Glutamatergic neuron (in vitro differentiated cells): ENCODE data around the gene FAM168A. TPM values are rescaled to one million over a fixed set of nuclear protein-coding genes. Genes with fewer than 3 reads are reported as not detected.

ENCODE experiments used
- DNase-seq: peaks from one replicate; pipeline ENCODE4 v3.0.0; 2022
- H3K27ac Mint-ChIP-seq: one replicate; pipeline ENCODE4 v1.8.0; 2020; ENCODE audit warnings: mild to moderate bottlenecking, mixed read lengths, inconsistent platforms; ENCODE audit not compliant: unreplicated experiment
- H3K27me3 Mint-ChIP-seq: one replicate; pipeline ENCODE4 v1.8.0; 2020; ENCODE audit warnings: mild to moderate bottlenecking, moderate library complexity, mixed read lengths, inconsistent platforms; ENCODE audit not compliant: unreplicated experiment
- H3K36me3 Mint-ChIP-seq: one replicate; pipeline ENCODE4 v1.8.0; 2020; ENCODE audit warnings: mild to moderate bottlenecking, mixed read lengths, inconsistent platforms; ENCODE audit not compliant: unreplicated experiment
- H3K4me1 Mint-ChIP-seq: one replicate; pipeline ENCODE4 v1.8.0; 2020; ENCODE audit warnings: mild to moderate bottlenecking, low read depth, mixed read lengths, inconsistent platforms; ENCODE audit not compliant: unreplicated experiment
- H3K4me3 Mint-ChIP-seq: one replicate; pipeline ENCODE4 v1.8.0; 2020; ENCODE audit warnings: mild to moderate bottlenecking, mixed read lengths, inconsistent platforms; ENCODE audit not compliant: unreplicated experiment
- H3K9me3 Mint-ChIP-seq: one replicate; pipeline ENCODE4 v1.8.0; 2020; ENCODE audit warnings: mild to moderate bottlenecking, moderate library complexity, mixed read lengths, inconsistent platforms; ENCODE audit not compliant: unreplicated experiment
- CTCF ChIP-seq: fragments of 200-600 bp; sonication (generic); IDR thresholded peaks from one replicate; pipeline ENCODE4 v1.5.0; 2021; ENCODE audit not compliant: partially characterized antibody, unreplicated experiment
- total RNA-seq: library from RNA; stranded (reverse); fragmentation: NEBNext Ultra II Directional; extraction: Animal tissue kit (Norgen Biotek cat#: 25700); gene quantifications from one replicate; pipeline ENCODE4 v1.2.1, GENCODE V29; 2021; ENCODE audit not compliant: unreplicated experiment

The FAM168A gene
- total RNA-seq, 1 donor from 2014 or later, result 84.3 TPM

GRCh38 chr11:73359341-73359740, 238.6 kb downstream of the FAM168A start:
- Mint-ChIP-seq H3K4me1 (peaks cover 8% of the 10 kb centered on the region), H3K36me3 (no peaks in the 10 kb centered on the region), H3K27ac (no peak overlapping the region), H3K27me3 (peaks cover 11% of the 10 kb centered on the region), H3K9me3 (no peaks in the 10 kb centered on the region), H3K4me3 (no peak overlapping the region)
- TF ChIP-seq CTCF, result no peak
- no peak for DNase-seq

GRCh38 chr11:73358071-73358470, 239.8 kb downstream of the FAM168A start:
- Mint-ChIP-seq H3K27me3 (peaks cover 15% of the 10 kb centered on the region), H3K4me1 (peaks cover 8% of the 10 kb centered on the region), H3K36me3 (no peaks in the 10 kb centered on the region), H3K9me3 (no peaks in the 10 kb centered on the region), H3K4me3 (no peak overlapping the region), H3K27ac (no peak overlapping the region)
- DNase-seq, result no peak
- TF ChIP-seq CTCF, result no peak

GRCh38 chr11:73356979-73357860, 240.7 kb downstream of the FAM168A start:
- TF ChIP-seq CTCF, result no peak
- Mint-ChIP-seq H3K4me1 (peaks cover 8% of the 10 kb centered on the region), H3K9me3 (no peaks in the 10 kb centered on the region), H3K27ac (no peak overlapping the region), H3K36me3 (no peaks in the 10 kb centered on the region), H3K27me3 (peaks cover 12% of the 10 kb centered on the region), H3K4me3 (no peak overlapping the region)
- no peak for DNase-seq

- Mint-ChIP-seq H3K27ac (no peak overlapping the region), H3K4me3 (no peak overlapping the region), H3K4me1 (peaks cover 5% of the 10 kb centered on the region), H3K36me3 (no peaks in the 10 kb centered on the region), H3K27me3 (peaks cover 7% of the 10 kb centered on the region), H3K9me3 (no peaks in the 10 kb centered on the region)
- TF ChIP-seq CTCF, result no peak
- DNase-seq, result no peak
These were observed 242.8 kb downstream of the FAM168A start for GRCh38 chr11:73355109-73355508.

- Mint-ChIP-seq H3K9me3 (no peaks in the 10 kb centered on the region), H3K4me3 (no peak overlapping the region), H3K36me3 (no peaks in the 10 kb centered on the region), H3K27ac (no peak overlapping the region), H3K27me3 (peaks cover 7% of the 10 kb centered on the region), H3K4me1 (no peaks in the 10 kb centered on the region)
- TF ChIP-seq CTCF, result no peak
- no peak for DNase-seq
These were observed 244.5 kb downstream of the FAM168A start for GRCh38 chr11:73353422-73353821.
